WTC11 (cell line): Measurements from ENCODE around the gene ZNF175.

ENCODE experiments used
- NR3C1 ChIP-seq: sonication (generic); formaldehyde crosslinking; conservative IDR thresholded peaks from 2 replicates; pipeline ENCODE4 v1.8.1; 2023; ENCODE audit warnings: low read depth, mild to moderate bottlenecking, missing genetic modification reagents
- SOX15 ChIP-seq: fragments of 250-450 bp; sonication (Bioruptor Pico); IDR thresholded peaks from 2 replicates; pipeline ENCODE4 v1.9.0; 2021; ENCODE audit warnings: mild to moderate bottlenecking
- SP1 ChIP-seq: sonication (generic); formaldehyde crosslinking; conservative IDR thresholded peaks from 2 replicates; pipeline ENCODE4 v1.8.1; 2022; ENCODE audit warnings: missing genetic modification reagents
- ZNF232 ChIP-seq: sonication (generic); formaldehyde crosslinking; IDR thresholded peaks from 2 replicates; pipeline ENCODE4 v1.8.0; 2022; ENCODE audit warnings: mild to moderate bottlenecking, missing genetic modification reagents
- TF ChIP-seq, protein P1 (sequence below): fragments of 200-600 bp; IDR thresholded peaks from 2 replicates; pipeline ENCODE4 v1.8.0; 2022; ENCODE audit warnings: antibody characterized with exemption
- TF ChIP-seq, protein P2 (sequence below): sonication (generic); formaldehyde crosslinking; IDR thresholded peaks from 2 replicates; pipeline ENCODE4 v1.8.0; 2022; ENCODE audit warnings: mild to moderate bottlenecking, missing genetic modification reagents
- TF ChIP-seq, protein P3 (sequence below): sonication (generic); formaldehyde crosslinking; IDR thresholded peaks from 2 replicates; pipeline ENCODE4 v1.8.1; 2023; ENCODE audit warnings: mild to moderate bottlenecking, missing genetic modification reagents

DNA sequence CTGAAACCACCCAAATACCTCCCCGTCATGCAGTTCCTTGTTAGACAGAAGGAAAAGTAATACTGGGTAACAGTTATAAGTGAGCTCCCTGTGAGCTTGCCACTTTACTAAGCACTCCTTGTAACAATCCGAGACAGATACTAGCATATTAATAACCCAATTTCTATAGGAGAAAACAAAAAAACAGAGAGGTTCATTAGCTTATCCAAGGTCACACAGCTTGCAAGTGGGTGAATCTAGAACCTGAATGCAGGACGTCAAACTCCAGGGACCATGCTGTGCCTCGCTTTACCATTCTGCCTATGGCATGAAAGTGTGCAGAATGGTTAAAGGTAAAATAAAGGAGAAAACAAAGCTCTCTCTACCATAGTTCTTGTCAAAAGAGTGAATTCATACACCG lies 43.7 kb downstream of the ZNF175 start:
- TF ChIP-seq, protein P1, sequence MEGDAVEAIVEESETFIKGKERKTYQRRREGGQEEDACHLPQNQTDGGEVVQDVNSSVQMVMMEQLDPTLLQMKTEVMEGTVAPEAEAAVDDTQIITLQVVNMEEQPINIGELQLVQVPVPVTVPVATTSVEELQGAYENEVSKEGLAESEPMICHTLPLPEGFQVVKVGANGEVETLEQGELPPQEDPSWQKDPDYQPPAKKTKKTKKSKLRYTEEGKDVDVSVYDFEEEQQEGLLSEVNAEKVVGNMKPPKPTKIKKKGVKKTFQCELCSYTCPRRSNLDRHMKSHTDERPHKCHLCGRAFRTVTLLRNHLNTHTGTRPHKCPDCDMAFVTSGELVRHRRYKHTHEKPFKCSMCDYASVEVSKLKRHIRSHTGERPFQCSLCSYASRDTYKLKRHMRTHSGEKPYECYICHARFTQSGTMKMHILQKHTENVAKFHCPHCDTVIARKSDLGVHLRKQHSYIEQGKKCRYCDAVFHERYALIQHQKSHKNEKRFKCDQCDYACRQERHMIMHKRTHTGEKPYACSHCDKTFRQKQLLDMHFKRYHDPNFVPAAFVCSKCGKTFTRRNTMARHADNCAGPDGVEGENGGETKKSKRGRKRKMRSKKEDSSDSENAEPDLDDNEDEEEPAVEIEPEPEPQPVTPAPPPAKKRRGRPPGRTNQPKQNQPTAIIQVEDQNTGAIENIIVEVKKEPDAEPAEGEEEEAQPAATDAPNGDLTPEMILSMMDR = no peak
- TF ChIP-seq, protein P2, sequence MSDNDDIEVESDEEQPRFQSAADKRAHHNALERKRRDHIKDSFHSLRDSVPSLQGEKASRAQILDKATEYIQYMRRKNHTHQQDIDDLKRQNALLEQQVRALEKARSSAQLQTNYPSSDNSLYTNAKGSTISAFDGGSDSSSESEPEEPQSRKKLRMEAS = no peak
- no peak for TF ChIP-seq NR3C1
- no peak for TF ChIP-seq SP1 (CRISPR knock-in tag)
- no peak for TF ChIP-seq ZNF232
- no peak for TF ChIP-seq SOX15 (CRISPR knock-in tag)
- TF ChIP-seq, protein P3, sequence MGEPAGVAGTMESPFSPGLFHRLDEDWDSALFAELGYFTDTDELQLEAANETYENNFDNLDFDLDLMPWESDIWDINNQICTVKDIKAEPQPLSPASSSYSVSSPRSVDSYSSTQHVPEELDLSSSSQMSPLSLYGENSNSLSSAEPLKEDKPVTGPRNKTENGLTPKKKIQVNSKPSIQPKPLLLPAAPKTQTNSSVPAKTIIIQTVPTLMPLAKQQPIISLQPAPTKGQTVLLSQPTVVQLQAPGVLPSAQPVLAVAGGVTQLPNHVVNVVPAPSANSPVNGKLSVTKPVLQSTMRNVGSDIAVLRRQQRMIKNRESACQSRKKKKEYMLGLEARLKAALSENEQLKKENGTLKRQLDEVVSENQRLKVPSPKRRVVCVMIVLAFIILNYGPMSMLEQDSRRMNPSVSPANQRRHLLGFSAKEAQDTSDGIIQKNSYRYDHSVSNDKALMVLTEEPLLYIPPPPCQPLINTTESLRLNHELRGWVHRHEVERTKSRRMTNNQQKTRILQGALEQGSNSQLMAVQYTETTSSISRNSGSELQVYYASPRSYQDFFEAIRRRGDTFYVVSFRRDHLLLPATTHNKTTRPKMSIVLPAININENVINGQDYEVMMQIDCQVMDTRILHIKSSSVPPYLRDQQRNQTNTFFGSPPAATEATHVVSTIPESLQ (CRISPR knock-in tag) = no peak
